Effector memory CD8-positive, alpha-beta T cell (primary cell): ENCODE measurements around the gene CLDN8.

ENCODE experiments used
- ATAC-seq: fragments of 150-1000 bp; cut with Tn5 transposase; replicated peaks from 2 replicates; pipeline ENCODE4 v1.10.0; 2021; ENCODE audit warnings: mild to moderate bottlenecking, moderate library complexity
- DNase-seq, 3 experiments: peaks; one replicate each; pipeline ENCODE4 v3.0.0; 2021
- H3K27ac Mint-ChIP-seq, 2 donors: one replicate each; pipeline ENCODE4 v1.8.0; 2022; ENCODE audit warnings: mild to moderate bottlenecking in 2 of 2, mixed read lengths in 2 of 2, moderate library complexity in 2 of 2
- H3K27me3 Mint-ChIP-seq, 2 donors: one replicate each; pipeline ENCODE4 v1.8.0; 2022; ENCODE audit warnings: mixed read lengths in 2 of 2
- H3K36me3 Mint-ChIP-seq: one replicate; pipeline ENCODE4 v1.8.0; 2022; ENCODE audit warnings: mild to moderate bottlenecking, moderate library complexity, mixed read lengths; ENCODE audit not compliant: insufficient read depth
- H3K4me1 Mint-ChIP-seq, 2 donors: one replicate each; pipeline ENCODE4 v1.8.0; 2022; ENCODE audit warnings: low read depth in 2 of 2, mixed read lengths in 2 of 2
- H3K4me3 Mint-ChIP-seq, 2 donors: one replicate each; pipeline ENCODE4 v1.8.0; 2022; ENCODE audit warnings: mild to moderate bottlenecking in 2 of 2, mixed read lengths in 2 of 2, moderate library complexity in 2 of 2
- H3K9me3 Mint-ChIP-seq, 2 donors: one replicate each; pipeline ENCODE4 v1.8.0; 2022; ENCODE audit warnings: mixed read lengths in 2 of 2
- total RNA-seq, 9 experiments: gene quantifications; one replicate each; lab custom pipeline; 2026; lab: John Stamatoyannopoulos, UW

The CLDN8 gene
- 0 reads per million in 9 experiments for total RNA-seq

DNA sequence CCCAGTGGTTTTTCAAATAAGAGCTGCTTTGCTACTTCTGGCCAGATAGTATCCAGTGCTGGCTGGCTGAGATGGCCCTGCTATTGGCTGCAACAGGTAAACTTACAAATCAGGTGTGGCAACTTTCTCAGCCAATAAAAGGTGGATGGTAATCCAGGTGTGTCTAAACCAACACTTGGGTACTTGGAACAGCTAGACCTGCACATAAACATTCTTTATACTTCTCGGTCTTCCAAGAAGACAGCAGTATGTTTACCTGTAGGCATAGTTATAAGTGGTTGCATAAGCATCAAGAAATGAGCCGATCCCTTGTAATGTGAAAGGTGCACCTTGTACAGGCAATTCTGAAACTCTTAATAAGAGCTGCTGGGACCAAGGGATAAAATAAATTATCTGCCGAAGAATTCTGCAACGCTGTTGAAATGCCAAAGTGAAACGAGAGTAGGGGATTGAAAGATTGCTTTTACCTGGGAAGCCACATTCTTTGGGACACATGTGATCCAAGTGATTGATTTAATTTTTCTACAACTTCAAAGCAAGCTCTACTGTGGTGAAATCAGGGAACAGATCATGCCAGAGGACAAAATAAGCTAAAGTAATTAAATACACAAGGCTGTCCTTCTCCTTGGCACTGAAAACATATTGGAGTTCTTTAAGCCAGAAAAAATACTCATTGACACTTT, at the start of gene CLDN8:
Gene CLDN8, minus strand, starts transcription at position 57 of the 683 bp plus-strand sequence. CDS start 172 bp downstream, outside the sequence.
- Mint-ChIP-seq H3K4me3 (no peak within 1 kb of the TSS), H3K36me3 (no peaks in the 10 kb centered on the region), H3K4me1 (no peaks in the 10 kb centered on the region), H3K9me3 (peaks cover 0 to 3% of the 10 kb centered on the region in 2 donors), H3K27me3 (no peaks in the 10 kb centered on the region), H3K27ac (no peak within 1 kb of the TSS)
- DNase-seq (no peak), ATAC-seq (no peak)

DNA sequence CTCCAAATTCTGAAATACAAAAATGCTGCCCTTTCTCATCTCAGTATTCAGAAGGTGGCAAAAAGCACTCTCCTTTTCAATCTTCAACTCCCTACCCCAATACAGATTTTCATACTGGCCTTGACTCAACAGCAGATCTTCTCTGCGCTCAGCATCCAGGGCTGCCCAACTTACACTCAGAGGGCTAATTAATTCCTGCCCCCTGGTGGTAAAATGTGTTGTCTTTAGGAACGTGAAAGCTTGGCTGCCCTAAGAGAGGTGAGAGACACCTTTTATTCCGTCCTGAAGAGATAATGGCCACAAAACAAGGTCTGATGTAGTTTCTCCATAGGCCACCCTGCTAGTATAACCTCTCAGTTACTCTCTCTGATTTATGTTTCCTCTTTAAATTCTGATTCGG, 41.9 kb upstream of the CLDN8 start:
- Mint-ChIP-seq H3K27me3 (no peaks in the 10 kb centered on the region), H3K9me3 (peaks cover 7 to 12% of the 10 kb centered on the region in 2 donors), H3K36me3 (no peaks in the 10 kb centered on the region), H3K4me1 (no peaks in the 10 kb centered on the region), H3K4me3 (no peak overlapping the region), H3K27ac (no peak overlapping the region)
- DNase-seq (no peak), ATAC-seq (no peak)

DNA sequence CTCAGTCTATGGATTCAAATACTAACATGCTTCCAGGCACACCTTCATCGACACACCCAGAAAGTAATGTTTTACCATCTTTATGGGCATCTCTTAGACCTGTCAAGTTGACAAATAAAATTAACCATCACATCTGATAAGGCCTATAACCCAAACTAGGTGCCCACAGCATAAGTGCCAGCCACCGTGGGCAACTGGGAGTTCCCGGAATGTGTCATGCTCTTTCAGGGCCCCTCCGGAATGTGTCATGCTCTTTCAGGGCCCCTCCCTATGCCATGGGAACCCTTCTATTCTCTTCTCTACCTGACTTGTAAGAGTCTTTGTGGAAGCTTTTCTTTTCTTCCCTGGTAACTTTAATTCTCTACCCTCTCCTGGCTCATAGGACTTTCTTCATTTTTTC, 40.2 kb upstream of the CLDN8 start:
- no peak for DNase-seq
- Mint-ChIP-seq H3K27ac (no peak overlapping the region), H3K9me3 (peaks cover 7 to 12% of the 10 kb centered on the region in 2 donors), H3K27me3 (no peaks in the 10 kb centered on the region), H3K4me3 (no peak overlapping the region), H3K4me1 (no peaks in the 10 kb centered on the region), H3K36me3 (no peaks in the 10 kb centered on the region)
- no peak for ATAC-seq

DNA sequence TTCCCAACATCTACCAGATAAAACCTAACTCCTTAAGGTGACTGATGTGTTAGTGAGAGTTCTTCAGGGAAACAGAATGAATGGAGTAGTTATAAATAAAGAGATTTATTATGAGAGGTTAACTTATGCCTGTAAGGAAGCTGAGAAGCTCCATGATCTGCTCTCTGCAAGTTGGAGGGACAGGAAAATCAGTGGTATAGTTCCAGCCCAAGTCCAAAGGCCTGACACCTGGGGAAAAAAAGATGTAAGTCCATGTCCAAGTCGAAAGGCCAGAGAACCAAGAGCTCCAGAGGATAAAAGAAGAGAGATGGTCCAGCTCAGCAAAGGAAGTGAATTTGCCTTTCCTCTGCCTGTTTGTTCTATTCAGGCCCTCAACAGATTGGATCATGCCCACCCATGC, 39.8 kb upstream of the CLDN8 start:
- Mint-ChIP-seq H3K36me3 (no peaks in the 10 kb centered on the region), H3K4me1 (no peaks in the 10 kb centered on the region), H3K4me3 (no peak overlapping the region), H3K27ac (no peak overlapping the region), H3K27me3 (no peaks in the 10 kb centered on the region), H3K9me3 (peaks cover 7 to 12% of the 10 kb centered on the region in 2 donors)
- ATAC-seq = no peak
- no peak for DNase-seq

DNA sequence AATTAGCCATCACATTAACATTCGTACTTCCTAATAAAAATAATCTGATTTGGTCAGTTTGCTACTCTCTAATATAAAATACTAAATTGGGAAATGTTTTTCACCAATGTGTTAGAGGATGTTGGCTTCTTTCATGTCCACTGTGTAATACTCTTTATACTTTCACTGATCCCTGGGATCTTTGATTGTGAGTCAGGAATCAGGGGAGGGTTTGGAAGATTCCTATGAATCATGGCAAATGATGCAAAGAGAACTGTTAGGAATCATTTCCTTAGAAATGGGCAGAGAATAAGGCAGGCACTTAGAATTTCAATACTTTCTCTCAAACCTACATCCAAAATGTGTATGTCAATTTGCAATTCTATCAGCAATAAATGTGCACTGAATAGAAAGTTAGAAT, 35.9 kb upstream of the CLDN8 start:
- Mint-ChIP-seq H3K4me1 (no peaks in the 10 kb centered on the region), H3K9me3 (peaks cover 5 to 9% of the 10 kb centered on the region in 2 donors), H3K36me3 (no peaks in the 10 kb centered on the region), H3K27ac (no peak overlapping the region), H3K27me3 (no peaks in the 10 kb centered on the region), H3K4me3 (no peak overlapping the region)
- ATAC-seq = no peak
- no peak for DNase-seq

DNA sequence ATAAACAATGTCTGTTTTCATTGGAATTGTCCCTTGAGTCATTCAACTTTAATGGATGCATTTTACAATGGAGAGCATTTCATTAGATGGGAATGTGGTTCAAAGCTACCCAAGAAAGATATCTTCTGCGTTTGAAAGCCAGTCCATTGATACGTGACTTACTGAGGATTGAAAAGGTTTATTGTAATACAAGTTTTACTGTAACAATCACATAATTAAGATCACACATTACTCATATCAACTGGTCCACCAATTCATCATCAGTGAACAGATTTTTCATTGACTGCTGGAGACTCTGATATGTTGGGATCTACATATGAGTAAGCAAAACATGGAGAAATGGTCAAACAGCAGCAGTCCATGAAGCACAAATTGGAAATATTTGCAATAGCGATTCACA, 34.0 kb upstream of the CLDN8 start:
- Mint-ChIP-seq H3K4me1 (no peaks in the 10 kb centered on the region), H3K9me3 (peaks cover 5 to 7% of the 10 kb centered on the region in 2 donors), H3K36me3 (no peaks in the 10 kb centered on the region), H3K27ac (no peak overlapping the region), H3K4me3 (no peak overlapping the region), H3K27me3 (no peaks in the 10 kb centered on the region)
- DNase-seq (no peak), ATAC-seq (no peak)

DNA sequence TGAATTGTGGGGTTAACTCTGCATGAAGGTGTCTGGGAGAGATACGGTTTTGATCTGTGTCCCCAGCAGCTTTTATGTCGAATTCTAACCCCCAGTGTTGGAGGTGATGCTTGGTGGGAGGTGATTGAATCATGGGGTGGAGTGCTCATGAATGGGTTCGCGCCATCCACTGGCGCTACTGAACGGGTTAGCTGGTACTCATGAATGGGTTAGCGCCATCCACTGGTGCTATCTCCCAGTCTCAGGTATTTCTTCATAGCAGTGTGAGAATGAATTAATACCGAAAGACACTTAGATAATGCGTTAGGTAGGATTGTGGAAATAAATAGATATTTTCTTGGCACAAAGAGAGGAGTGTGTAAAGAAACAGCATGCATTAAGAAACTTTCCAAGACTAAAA, 32.9 kb upstream of the CLDN8 start:
- Mint-ChIP-seq H3K27me3 (no peaks in the 10 kb centered on the region), H3K4me1 (no peaks in the 10 kb centered on the region), H3K27ac (no peak overlapping the region), H3K9me3 (peaks cover 5 to 7% of the 10 kb centered on the region in 2 donors), H3K36me3 (peaks cover 3% of the 10 kb centered on the region), H3K4me3 (no peak overlapping the region)
- no peak for DNase-seq
- ATAC-seq = no peak

DNA sequence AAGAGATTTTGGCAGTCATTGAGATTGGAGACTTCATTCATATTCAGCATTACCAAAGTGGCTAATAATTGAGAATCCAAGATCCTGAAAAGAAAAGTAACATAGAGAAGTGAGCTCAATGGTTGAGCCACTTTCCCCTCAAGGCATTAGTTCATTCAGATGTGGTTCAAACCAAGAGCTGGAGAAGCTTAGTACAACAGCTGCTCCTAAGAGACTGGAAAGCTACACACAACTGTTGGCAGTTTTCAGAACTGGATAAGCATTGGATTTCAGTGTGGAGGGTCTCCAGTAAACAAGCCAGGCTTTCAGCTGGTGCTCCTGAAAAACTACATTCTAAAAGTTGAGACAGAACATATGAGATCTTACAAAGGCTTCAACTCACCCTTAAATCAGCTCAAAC, 29.2 kb upstream of the CLDN8 start:
- no peak for ATAC-seq
- no peaks in the 10 kb centered on the region for H3K27me3 Mint-ChIP-seq

DNA sequence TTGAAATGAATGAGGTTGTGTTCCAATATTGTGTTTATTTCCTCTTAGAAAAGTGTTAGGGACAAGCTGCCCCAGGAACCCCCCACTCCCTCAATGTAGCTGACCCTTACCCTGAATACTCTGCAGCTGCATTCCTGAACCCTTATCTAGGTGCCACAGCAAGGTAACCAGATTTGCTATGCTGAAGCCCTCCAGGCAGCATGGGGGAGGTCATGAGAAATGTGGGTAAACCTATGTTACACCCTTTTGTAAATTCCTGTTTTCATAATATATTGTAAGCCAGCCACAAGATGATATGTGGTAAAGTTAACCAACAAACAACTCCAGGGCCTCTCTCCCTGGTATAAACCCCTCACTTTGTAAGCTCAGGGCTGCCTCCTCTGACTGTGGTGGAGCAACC, 27.8 kb upstream of the CLDN8 start:
- Mint-ChIP-seq H3K36me3 (peaks cover 3% of the 10 kb centered on the region), H3K27ac (no peak overlapping the region), H3K27me3 (no peaks in the 10 kb centered on the region), H3K4me3 (no peak overlapping the region), H3K9me3 (peaks cover 0 to under 1% of the 10 kb centered on the region in 2 donors), H3K4me1 (no peaks in the 10 kb centered on the region)
- ATAC-seq = no peak
- DNase-seq = no peak

More for the DNA sequence above, 29.2 kb upstream of the CLDN8 start:
- Mint-ChIP-seq H3K4me1 (no peaks in the 10 kb centered on the region), H3K9me3 (peaks cover 0 to 5% of the 10 kb centered on the region in 2 donors), H3K36me3 (peaks cover 3% of the 10 kb centered on the region), H3K27ac (no peak overlapping the region), H3K4me3 (no peak overlapping the region)
- DNase-seq = no peak

DNA sequence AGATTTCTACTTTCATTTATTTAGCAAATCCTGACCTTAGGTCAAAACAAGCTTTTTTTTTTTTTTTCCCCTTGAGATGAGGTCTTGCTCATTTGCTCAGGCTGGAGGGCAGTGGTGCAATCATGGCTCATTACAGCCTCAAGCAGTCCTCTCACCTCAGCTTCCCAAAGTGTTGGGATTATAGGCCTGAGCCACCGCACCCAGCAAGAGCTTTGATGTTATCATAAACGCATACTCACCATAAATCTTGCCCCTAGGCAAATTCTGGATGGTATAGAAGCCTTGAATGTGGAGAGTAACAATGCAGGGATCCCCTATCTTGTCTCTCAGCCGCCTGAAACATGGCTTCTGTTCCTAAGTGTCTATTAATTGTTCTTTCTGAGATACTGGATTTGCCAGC, 24.8 kb upstream of the CLDN8 start:
- DNase-seq (no peak), ATAC-seq (no peak)
- Mint-ChIP-seq H3K27ac (no peak overlapping the region), H3K27me3 (no peaks in the 10 kb centered on the region), H3K4me1 (no peaks in the 10 kb centered on the region), H3K4me3 (no peak overlapping the region), H3K36me3 (peaks cover 3% of the 10 kb centered on the region), H3K9me3 (peaks cover 0 to 1% of the 10 kb centered on the region in 2 donors)

DNA sequence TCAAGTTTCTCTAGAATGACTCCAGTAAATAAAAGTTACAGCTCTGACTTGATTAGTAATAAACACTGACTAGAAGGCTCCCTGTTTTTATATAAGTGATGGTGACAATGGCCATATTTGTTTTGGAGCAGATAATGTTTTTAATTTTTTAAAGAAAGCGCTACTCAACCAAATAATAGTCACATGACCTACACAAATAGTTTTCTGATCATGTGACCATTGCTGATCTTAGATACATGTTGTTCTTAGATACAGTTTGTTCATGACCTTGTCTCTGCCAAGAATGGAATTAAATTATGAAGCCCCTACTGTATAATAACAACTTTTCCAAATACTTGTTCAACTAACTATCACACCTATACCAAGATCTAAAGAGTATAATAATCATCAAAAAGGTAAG, 22.3 kb upstream of the CLDN8 start:
- Mint-ChIP-seq H3K27ac (no peak overlapping the region), H3K4me3 (no peak overlapping the region), H3K4me1 (no peaks in the 10 kb centered on the region), H3K27me3 (no peaks in the 10 kb centered on the region), H3K9me3 (peaks cover 0 to 1% of the 10 kb centered on the region in 2 donors), H3K36me3 (no peaks in the 10 kb centered on the region)
- no peak for DNase-seq
- ATAC-seq = no peak

DNA sequence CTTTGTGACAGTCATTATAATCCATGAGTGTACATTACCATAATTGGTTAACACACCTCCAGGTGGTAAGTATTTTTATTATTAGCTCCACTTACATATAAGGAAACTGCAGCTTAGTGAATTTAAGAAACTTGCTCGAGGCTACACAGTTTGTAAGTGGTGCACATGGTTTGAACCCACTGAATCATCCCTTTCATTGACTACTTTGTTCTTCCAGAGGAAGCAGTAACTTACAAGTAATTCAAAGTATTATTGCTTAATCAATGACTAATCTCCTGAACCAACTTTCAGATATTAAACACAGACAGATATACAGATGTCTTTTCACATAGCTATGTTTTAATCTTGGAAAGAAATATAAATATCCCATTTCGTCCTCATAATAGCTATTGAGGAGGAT, 18.7 kb upstream of the CLDN8 start:
- H3K4me3 Mint-ChIP-seq = no peak overlapping the region
- no peak overlapping the region for H3K27ac Mint-ChIP-seq
- ATAC-seq (no peak), DNase-seq (no peak)
- H3K4me1 Mint-ChIP-seq = no peaks in the 10 kb centered on the region
- H3K36me3 Mint-ChIP-seq = no peaks in the 10 kb centered on the region
- no peaks in the 10 kb centered on the region for H3K27me3 Mint-ChIP-seq
- peaks cover 5 to 17% of the 10 kb centered on the region in 2 donors for H3K9me3 Mint-ChIP-seq

DNA sequence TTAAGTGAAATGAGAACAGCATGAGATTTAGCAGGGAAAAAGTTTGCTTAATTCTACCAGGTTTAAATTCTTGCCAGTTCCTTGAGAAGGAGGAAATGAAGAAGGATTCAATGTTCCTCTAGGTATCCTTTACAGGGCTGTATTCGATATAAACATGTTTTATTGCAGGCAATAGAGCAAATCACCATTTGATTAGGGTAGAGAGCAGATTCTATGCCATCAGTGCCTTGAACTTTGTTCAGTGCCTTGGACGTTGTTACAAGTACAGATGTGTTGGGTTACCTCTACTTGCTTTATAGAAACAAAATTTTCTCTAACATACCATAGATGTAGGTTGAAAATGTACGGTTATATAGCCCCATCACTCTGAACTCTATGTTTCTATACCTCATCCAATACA, 18.2 kb upstream of the CLDN8 start:
- no peak overlapping the region for H3K27ac Mint-ChIP-seq
- no peaks in the 10 kb centered on the region for H3K36me3 Mint-ChIP-seq
- ATAC-seq (no peak), DNase-seq (no peak)
- no peaks in the 10 kb centered on the region for H3K27me3 Mint-ChIP-seq
- peaks cover 5 to 21% of the 10 kb centered on the region in 2 donors for H3K9me3 Mint-ChIP-seq
- H3K4me3 Mint-ChIP-seq = no peak overlapping the region
- no peaks in the 10 kb centered on the region for H3K4me1 Mint-ChIP-seq

DNA sequence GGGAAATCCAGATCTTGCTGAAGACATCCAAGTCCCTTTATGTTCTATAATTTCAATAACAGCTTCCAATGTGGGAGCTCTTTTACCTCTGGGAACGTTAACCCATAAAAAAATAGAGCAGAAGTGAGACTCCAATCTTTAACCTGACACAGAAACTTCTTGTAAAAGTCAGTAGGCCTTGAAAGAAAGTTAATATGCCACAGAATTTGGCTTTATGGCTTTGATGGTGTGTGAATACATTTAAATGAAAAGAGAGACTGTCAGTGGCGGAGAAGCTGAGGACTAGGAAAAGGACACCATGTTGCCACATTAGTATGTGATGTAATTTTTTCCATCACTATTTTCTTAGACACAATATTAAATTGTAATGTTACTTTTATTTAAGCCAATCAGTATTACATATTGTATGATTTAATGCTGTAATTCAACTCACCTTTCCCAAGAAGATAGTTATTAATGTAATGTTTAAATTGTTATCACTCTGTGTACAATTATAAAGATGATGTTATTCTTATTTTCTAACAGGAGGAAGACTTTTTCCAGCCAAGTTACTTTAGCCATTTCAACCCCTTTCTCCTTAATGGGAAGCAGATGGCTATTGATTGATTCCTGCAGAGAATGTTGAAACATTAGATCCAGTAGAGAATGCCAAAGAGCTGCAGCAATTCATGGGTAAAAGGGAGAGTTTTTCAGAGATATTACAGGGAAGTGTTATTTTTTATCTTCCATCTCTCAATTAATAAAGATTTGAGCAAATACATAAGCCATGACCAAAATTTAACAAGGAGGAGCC, 17.5 kb upstream of the CLDN8 start:
- Mint-ChIP-seq H3K9me3 (peaks cover 5 to 21% of the 10 kb centered on the region in 2 donors), H3K4me3 (no peak overlapping the region), H3K4me1 (no peaks in the 10 kb centered on the region), H3K27ac (no peak overlapping the region), H3K36me3 (no peaks in the 10 kb centered on the region), H3K27me3 (no peaks in the 10 kb centered on the region)
- ATAC-seq (no peak), DNase-seq (no peak)
